ENCODE results near the gene HOXA5. TPM values are rescaled to one million over a fixed set of nuclear protein-coding genes. Genes with fewer than 3 reads are reported as not detected.

The HOXA5 gene
- polyA plus RNA-seq, 3 donors: 3.1 to 29.6 (median 11.8) TPM

- H3K27ac ChIP-seq (ENCODE audit: low read depth, low read length): no peak overlapping the region
- 1% methylated on average over 39 to 59 of the region's 59 CpGs for WGBS, 3 donors
Measured at GRCh38 chr7:27173511-27173955, 30.1 kb upstream of the HOXA5 start.

GRCh38 chr7:27172823-27173510 lies 29.5 kb upstream of the HOXA5 start:
- H3K27ac ChIP-seq (ENCODE audit: low read depth, low read length): no peak overlapping the region
- WGBS, 3 donors: 2 to 3% (median 2%) methylated on average over 52 to 58 of the region's 58 CpGs

GRCh38 chr7:27172315-27172774 lies 28.9 kb upstream of the HOXA5 start:
- WGBS, 3 donors: 10 to 18% (median 12%) methylated on average over 10 of the region's 10 CpGs

GRCh38 chr7:27171637-27172314 lies 28.3 kb upstream of the HOXA5 start:
- H3K27ac ChIP-seq (ENCODE audit: low read depth, low read length): no peak overlapping the region

More at GRCh38 chr7:27172315-27172774, 28.9 kb upstream of the HOXA5 start:
- no peak overlapping the region for H3K27ac ChIP-seq (ENCODE audit: low read depth, low read length)

GRCh38 chr7:27171325-27171636 lies 27.8 kb upstream of the HOXA5 start:
- H3K27ac ChIP-seq (ENCODE audit: low read depth, low read length): no peak overlapping the region
- WGBS, 3 donors: 13 to 28% (median 16%) methylated on average over 8 of the region's 8 CpGs

More at GRCh38 chr7:27171637-27172314, 28.3 kb upstream of the HOXA5 start:
- 8 to 24% (median 17%) methylated on average over 30 of the region's 30 CpGs for WGBS, 3 donors

- 21 to 35% (median 31%) methylated on average over 11 of the region's 11 CpGs for WGBS, 3 donors
- H3K27ac ChIP-seq (ENCODE audit: low read depth, low read length): no peak overlapping the region
Measured at GRCh38 chr7:27170426-27171324, 27.2 kb upstream of the HOXA5 start.

- WGBS, 3 donors: 7 to 18% (median 8%) methylated on average over 26 to 44 of the region's 46 CpGs
- H3K27ac ChIP-seq (ENCODE audit: low read depth, low read length): no peak overlapping the region
Measured at GRCh38 chr7:27169658-27170425, 26.4 kb upstream of the HOXA5 start.

GRCh38 chr7:27168265-27168947 lies 24.9 kb upstream of the HOXA5 start:
- 17 to 30% (median 26%) methylated on average over 25 of the region's 25 CpGs for WGBS, 3 donors
- H3K27ac ChIP-seq (ENCODE audit: low read depth, low read length): no peak overlapping the region

GRCh38 chr7:27167916-27168264 lies 24.4 kb upstream of the HOXA5 start:
- H3K27ac ChIP-seq (ENCODE audit: low read depth, low read length): no peak overlapping the region
- 26 to 39% (median 35%) methylated on average over 4 of the region's 4 CpGs for WGBS, 3 donors

GRCh38 chr7:27166531-27167505 lies 23.3 kb upstream of the HOXA5 start:
- no peak overlapping the region for H3K27ac ChIP-seq (ENCODE audit: low read depth, low read length)
- 13 to 31% (median 19%) methylated on average over 50 of the region's 50 CpGs for WGBS, 3 donors

- 5 to 12% (median 11%) methylated on average over 42 to 46 of the region's 46 CpGs for WGBS, 3 donors
- no peak overlapping the region for H3K27ac ChIP-seq (ENCODE audit: low read depth, low read length)
Measured at GRCh38 chr7:27165996-27166530, 22.6 kb upstream of the HOXA5 start.

- 2 to 5% (median 5%) methylated on average over 75 to 82 of the region's 82 CpGs for WGBS, 3 donors
- H3K27ac ChIP-seq (ENCODE audit: low read depth, low read length): no peak within 1 kb of the TSS
Measured at GRCh38 chr7:27165089-27165995, 21.9 kb upstream of the HOXA5 start, which contains the start of gene HOXA9. HOXA9 (minus strand) TSS chr7:27165537; CDS start chr7:27165457, 80 bp downstream.

GRCh38 chr7:27164367-27165088 lies 21.0 kb upstream of the HOXA5 start:
- 5 to 11% (median 10%) methylated on average over 46 to 47 of the region's 47 CpGs for WGBS, 3 donors
- H3K27ac ChIP-seq (ENCODE audit: low read depth, low read length): no peak overlapping the region

GRCh38 chr7:27164045-27164366 lies 20.5 kb upstream of the HOXA5 start:
- no peak overlapping the region for H3K27ac ChIP-seq (ENCODE audit: low read depth, low read length)
- WGBS, 3 donors: 20 to 39% (median 25%) methylated on average over 12 of the region's 12 CpGs

Measured in adipose tissue (tissue), 3 donors.